Measurements from ENCODE around the gene GPD2. TPM values are rescaled to one million over a fixed set of nuclear protein-coding genes. Genes with fewer than 3 reads are reported as not detected.

GPD2 gene
- total RNA-seq, 4 donors from 2014 or later: 39.2 to 69.7 (median 64.1) TPM

DNA sequence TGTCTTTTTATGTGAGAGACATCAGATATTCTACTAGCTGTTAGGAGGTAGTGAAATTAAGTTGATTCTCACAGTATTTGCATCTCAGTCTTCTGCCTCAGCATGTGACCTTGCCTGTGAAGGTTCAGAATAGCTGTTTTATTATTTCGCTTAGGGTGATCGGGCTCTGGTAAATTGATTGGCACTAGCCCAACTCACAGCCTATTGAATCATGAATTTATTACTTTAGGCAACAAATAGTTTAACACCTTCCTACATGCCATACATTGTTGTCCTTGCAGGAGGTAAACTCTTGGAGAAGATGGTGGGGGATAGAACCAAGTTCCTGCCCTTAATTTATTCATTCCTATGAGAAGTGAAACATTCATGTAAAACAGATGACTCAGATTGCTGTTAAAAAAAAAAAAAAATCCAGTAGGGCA, 101.9 kb downstream of the GPD2 start:
- peaks cover 6 to 13% of the 10 kb centered on the region in 2 donors for H3K4me1 ChIP-seq
- DNase-seq (no peak), ATAC-seq (no peak)
- no peaks in the 10 kb centered on the region for H3K9me3 ChIP-seq
- TF ChIP-seq POLR2A (IDR thresholded peaks at IDR 0.05): no peak
- no peak for TF ChIP-seq CTCF (IDR thresholded peaks at IDR 0.05 in 4 of 5, conservative IDR thresholded peaks at IDR 0.05 in 1 of 5)
- no peak overlapping the region for H3K4me3 ChIP-seq
- H3K27ac ChIP-seq: no peak overlapping the region
- no peaks in the 10 kb centered on the region for H3K27me3 ChIP-seq
- intact Hi-C loops (cut with DNase I; ENCODE audit: low total_unique reads) (no loop called here), in situ Hi-C loops (cut with MboI; ENCODE audit: low sequenced_read_pairs in 4 of 4) (no loop called here)
- no peaks in the 10 kb centered on the region for H3K36me3 ChIP-seq

- in situ Hi-C loops (cut with MboI; ENCODE audit: low sequenced_read_pairs in 4 of 4) (no loop called here), intact Hi-C loops (cut with DNase I; ENCODE audit: low total_unique reads) (no loop called here)
- no peak overlapping the region for H3K4me3 ChIP-seq
- no peaks in the 10 kb centered on the region for H3K36me3 ChIP-seq
- no peak for TF ChIP-seq POLR2A (IDR thresholded peaks at IDR 0.05)
- no peak for TF ChIP-seq CTCF (IDR thresholded peaks at IDR 0.05 in 4 of 5, conservative IDR thresholded peaks at IDR 0.05 in 1 of 5)
- no peaks in the 10 kb centered on the region for H3K9me3 ChIP-seq
- peaks cover 6 to 13% of the 10 kb centered on the region in 2 donors for H3K4me1 ChIP-seq
- H3K27ac ChIP-seq: no peak overlapping the region
- no peak for ATAC-seq
- H3K27me3 ChIP-seq: no peaks in the 10 kb centered on the region
- DNase-seq: no peak
These were observed 103.1 kb downstream of the GPD2 start for GRCh38 chr2:156539086-156539860.

DNA sequence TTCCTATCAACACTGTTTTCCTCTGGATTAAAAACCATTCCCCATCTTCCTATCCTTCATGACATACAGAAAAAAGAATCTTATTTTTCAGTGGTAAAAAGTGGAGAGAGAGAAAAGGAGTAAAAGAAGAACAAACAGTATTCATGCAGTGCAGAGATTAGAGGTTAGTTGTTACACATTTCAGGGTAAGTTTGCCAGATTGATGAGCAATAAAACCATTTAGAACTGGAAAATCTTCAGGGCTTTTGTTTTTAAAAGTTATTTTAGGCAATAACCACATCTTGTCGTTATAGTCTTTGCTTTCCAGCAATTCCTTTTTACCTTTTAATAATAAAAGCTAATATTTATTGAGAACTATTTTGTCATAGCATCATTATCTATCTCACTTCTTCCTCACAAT, 104.5 kb downstream of the GPD2 start:
- ATAC-seq (no peak), DNase-seq (no peak)
- TF ChIP-seq POLR2A (IDR thresholded peaks at IDR 0.05) (no peak), CTCF (IDR thresholded peaks at IDR 0.05 in 4 of 5, conservative IDR thresholded peaks at IDR 0.05 in 1 of 5) (no peak)
- intact Hi-C loops (cut with DNase I; ENCODE audit: low total_unique reads) (no loop called here), in situ Hi-C loops (cut with MboI; ENCODE audit: low sequenced_read_pairs in 4 of 4) (no loop called here)
- Histone ChIP-seq H3K36me3 (no peaks in the 10 kb centered on the region), H3K9me3 (no peaks in the 10 kb centered on the region), H3K4me1 (peaks cover 0 to 2% of the 10 kb centered on the region in 2 donors), H3K27ac (no peak overlapping the region), H3K4me3 (no peak overlapping the region), H3K27me3 (no peaks in the 10 kb centered on the region)

- no peak for ATAC-seq
- H3K27me3 ChIP-seq: no peaks in the 10 kb centered on the region
- DNase-seq: no peak
- no peaks in the 10 kb centered on the region for H3K4me1 ChIP-seq
- H3K4me3 ChIP-seq: no peak overlapping the region
- no peak for TF ChIP-seq POLR2A (IDR thresholded peaks at IDR 0.05)
- TF ChIP-seq CTCF (IDR thresholded peaks at IDR 0.05 in 4 of 5, conservative IDR thresholded peaks at IDR 0.05 in 1 of 5): no peak
- H3K36me3 ChIP-seq: no peaks in the 10 kb centered on the region
- in situ Hi-C loops (cut with MboI; ENCODE audit: low sequenced_read_pairs in 4 of 4) (no loop called here), intact Hi-C loops (cut with DNase I; ENCODE audit: low total_unique reads) (no loop called here)
- H3K9me3 ChIP-seq: no peaks in the 10 kb centered on the region
- H3K27ac ChIP-seq: no peak overlapping the region
These were observed 105.0 kb downstream of the GPD2 start for GRCh38 chr2:156541229-156541628.
